GM12891 (cell line): ENCODE results near the gene STRA6.

ENCODE experiments used
- PAX5 ChIP-seq: IDR thresholded peaks from 2 replicates; pipeline ENCODE4 v1.6.1; 2011; ENCODE audit warnings: low read length, moderate library complexity, mild to moderate bottlenecking; ENCODE audit not compliant: insufficient read depth, severe bottlenecking
- POLR2A ChIP-seq: IDR thresholded peaks from 2 replicates; pipeline ENCODE4 v1.6.1; 2011; ENCODE audit warnings: low read depth, low read length, control low read depth
- POLR2AphosphoS5 ChIP-seq: IDR thresholded peaks from 2 replicates; pipeline ENCODE4 v1.6.1; 2011; ENCODE audit warnings: low read depth, low read length, control low read depth
- POU2F2 ChIP-seq: IDR thresholded peaks from 2 replicates; pipeline ENCODE4 v1.6.1; 2011; ENCODE audit warnings: low read depth, mild to moderate bottlenecking, control low read depth, low read length, moderate library complexity
- SPI1 ChIP-seq: IDR thresholded peaks from 2 replicates; pipeline ENCODE4 v1.6.1; 2011; ENCODE audit warnings: low read depth, low read length, control low read depth
- TAF1 ChIP-seq: IDR thresholded peaks from 2 replicates; pipeline ENCODE4 v1.6.1; 2011; ENCODE audit warnings: low read depth, low read length, control low read depth

GRCh38 chr15:74209997-74210671 is 7.5 kb upstream of the STRA6 start:
- TF ChIP-seq POLR2A (no peak), POLR2AphosphoS5 (no peak), TAF1 (no peak), SPI1 (no peak), POU2F2 (no peak), PAX5 (no peak)
